G401 (cell line): Measurements from ENCODE around the gene CDK19. TPM values are rescaled to one million over a fixed set of nuclear protein-coding genes. Genes with fewer than 3 reads are reported as not detected.
"Not testable (repeated sequence)": the region's sequence is repeated elsewhere in the genome, so short reads cannot be mapped to it uniquely, and the experiment has no call there.

Source experiments
- DNase-seq: peaks from one replicate; pipeline ENCODE4 v3.0.0-alpha.2; 2015; ENCODE audit warnings: low spot score
- in situ Hi-C: cut with HindIII; loops from 2 replicates; pipeline ENCODE4 v1.10.0; 2016; ENCODE audit warnings: low sequenced_read_pairs, mixed read lengths
- total RNA-seq: library from RNA; depleted of rRNA; stranded (reverse); fragments of >200 nt; shearing (Covaris generic); gene quantifications from 2 replicates; pipeline ENCODE4 v1.2.3, GENCODE V29; 2014

The CDK19 gene
- total RNA-seq, 1 experiment from 2014 or later, result 17.2 TPM

DNA sequence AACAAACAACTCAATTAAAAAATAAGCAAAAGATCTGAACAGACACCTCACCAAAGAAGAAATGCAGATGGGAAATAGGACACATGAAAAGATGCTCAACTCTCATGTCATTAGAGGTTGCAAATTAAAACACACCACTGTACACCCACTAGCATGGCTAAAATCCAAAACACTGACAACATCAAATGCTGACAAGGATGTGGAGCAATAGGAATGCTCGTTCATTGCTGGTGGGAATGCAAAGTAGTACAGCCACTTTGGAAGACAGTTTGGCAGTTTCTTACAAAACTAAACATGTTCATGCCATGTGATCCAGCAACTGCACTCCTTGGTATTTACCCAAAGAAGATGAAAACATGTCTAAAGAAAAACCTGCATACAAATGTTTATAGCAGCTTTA lies 47.2 kb downstream of the CDK19 start:
- in situ Hi-C loops, result no loop called here

DNA sequence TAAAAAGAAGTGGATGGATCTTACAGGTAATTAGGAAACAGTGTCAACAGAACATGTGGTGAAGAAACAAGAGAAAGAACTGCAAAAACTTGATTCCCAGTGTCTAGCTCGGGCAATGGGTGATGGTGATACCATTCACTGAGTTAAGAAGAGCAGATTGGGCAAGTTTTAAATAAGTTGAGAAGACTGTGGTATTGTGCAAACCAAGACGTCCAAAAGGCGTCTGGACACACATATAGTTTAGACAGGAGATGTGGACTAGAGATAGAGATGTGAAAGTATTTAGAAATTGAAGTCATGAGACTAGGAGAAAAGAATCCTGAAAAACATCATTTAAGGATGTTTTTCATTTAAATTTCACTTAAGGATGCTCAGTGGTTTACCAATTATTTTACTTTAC lies 53.9 kb downstream of the CDK19 start:
- in situ Hi-C loops, result no loop called here
- DNase-seq, result no peak

More for the DNA sequence above, 47.2 kb downstream of the CDK19 start:
- DNase-seq, result no peak

DNA sequence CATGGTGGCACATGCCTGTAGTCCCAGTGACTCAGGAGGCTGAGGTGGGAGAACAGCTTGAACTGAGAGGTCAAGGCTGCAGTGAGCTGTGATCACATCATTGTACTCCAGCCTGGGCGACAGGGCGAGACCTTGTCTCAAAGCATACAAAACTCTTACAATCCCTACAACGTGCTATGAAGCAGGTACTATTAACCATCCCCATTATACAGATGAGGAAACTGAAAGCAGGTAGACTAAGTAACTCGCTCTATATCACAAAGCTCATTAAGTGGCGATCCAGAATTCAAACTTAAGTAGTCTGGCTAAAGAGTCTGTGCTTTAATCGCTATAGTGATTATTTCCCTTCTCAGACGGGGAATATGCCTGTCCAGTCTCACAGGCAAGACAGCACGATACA lies 54.7 kb downstream of the CDK19 start:
- in situ Hi-C loops, result no loop called here

DNA sequence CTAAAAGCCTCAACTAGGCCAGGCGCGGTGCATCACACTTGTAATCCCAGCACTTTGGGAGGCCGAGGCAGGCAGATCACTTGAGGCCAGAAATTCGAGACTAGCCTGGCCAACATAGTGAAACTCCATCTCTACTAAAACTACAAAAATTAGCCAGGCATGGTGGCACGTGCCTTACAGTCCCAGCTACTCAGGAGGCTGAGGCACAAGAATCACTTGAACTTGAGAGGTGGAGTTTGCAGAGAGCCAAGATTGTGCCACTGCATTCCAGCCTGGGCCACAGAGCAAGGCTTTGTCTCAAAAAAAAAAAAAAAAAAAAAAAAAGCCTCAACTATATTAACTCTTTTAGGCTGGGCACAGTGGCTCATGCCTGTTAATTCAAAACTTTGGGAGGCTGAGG lies 55.2 kb downstream of the CDK19 start:
- DNase-seq, in situ Hi-C loops: not testable (repeated sequence)

More for the DNA sequence above, 54.7 kb downstream of the CDK19 start:
- no peak for DNase-seq

DNA sequence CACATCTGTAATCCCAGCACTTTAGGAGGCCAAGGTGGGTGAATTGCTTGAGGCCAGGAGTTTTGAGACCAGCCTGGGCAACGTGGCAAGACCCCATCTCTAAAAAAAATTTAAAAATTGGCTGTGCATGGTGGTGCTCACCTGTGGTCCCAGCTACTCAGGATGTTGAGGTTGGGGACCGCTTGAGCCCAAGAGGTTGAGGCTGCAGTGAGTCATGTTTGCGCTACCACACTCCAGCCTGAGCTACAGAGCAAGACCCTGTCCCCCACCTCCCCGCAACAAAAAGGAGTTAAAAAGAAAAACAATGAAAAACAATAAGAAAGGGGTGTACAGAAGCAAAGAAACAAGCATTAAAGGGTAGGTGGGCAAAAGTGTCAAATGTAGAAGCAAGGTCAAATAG lies 57.3 kb downstream of the CDK19 start:
- in situ Hi-C loops, result no loop called here
- DNase-seq, result no peak

DNA sequence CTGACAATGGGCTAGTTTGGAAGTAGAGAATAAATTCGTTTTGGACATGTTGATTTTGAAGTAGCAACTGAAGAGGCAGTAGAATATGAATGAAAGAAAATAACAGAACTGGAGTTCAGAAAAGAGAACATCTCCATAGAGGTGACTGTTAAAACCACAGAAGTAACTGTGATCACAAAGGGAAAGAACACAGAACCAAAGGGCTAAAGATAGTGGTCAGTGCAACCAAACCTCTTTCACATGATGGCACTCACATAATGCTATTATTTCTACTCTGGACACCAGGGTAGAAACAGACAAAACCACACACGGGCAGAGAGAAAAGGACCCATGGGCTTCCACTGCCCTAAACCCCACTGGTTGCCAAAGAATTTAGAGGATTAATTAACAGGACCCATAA lies 58.5 kb downstream of the CDK19 start:
- in situ Hi-C loops, result no loop called here
- DNase-seq, result no peak

DNA sequence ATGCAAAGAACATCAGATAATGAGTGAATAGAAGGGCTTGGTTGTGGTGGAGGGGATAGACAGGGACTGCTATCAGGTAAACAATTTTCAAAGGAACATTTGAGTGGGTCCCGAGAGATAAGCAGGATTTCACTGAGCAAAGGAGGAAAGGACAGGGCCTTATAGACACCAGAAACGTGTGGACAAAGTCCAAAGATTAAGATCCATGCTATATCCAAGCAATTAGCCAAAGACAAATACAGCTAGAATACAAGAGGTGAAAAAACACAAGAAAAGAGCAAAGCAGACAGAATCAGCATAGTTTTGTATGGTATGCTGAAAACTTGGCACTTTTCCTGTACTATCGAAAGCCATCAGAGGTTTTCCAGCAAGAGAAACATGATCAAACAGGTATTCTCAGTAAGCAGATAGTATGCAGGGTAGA lies 59.8 kb downstream of the CDK19 start:
- no peak for DNase-seq
- in situ Hi-C loops, result no loop called here

DNA sequence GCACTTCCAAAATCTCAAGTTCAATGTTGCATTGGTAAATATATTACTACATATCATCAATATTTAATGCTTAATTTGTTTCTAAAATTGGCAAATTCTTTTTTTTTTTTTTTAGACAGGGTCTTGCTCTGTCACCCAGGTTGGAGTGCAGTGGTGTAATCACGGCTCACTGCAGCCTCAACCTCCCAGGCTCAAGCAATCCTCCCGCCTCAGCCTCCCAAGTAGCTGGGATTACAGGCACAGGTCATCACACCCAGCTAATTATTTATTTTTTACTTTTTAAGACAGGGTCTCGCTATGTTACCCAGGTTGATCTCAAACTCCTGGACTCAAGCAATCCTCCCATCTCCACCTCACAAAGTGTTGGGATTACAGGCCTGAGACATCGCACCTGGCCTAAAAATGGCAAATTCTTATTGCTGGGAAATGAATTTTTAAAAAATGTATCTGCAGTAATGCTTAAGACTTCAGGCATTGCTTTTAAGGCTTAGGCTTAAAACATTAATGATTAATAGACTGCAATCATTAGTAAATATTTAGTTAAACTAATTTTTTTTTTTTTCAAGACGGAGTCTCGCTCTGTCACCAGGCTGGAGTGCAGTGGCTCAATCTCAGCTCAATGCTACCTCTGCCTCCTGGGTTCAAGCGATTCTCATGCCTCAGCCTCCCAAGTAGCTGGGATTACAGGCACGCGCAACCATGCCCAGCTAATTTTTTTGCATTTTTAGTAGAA lies 61.2 kb downstream of the CDK19 start:
- DNase-seq, in situ Hi-C loops: not testable (repeated sequence)

DNA sequence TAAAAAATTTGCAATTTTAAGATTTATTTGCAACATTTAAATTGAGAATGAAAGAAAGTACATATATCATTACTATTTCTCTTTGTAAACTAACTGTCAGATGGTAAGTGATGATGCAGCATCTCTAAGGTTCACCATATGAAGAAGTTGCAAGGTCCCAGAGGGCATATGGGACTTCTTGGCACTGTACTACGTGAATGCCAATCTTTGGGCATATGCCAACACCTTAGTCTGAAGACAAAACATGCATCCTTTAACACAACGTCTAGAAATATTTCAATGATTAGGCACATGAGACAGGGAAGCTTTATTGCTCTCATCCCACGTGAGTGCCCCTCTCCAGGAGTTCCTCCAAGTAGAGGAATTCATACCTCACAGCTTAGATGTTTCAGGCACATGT lies 66.8 kb downstream of the CDK19 start:
- in situ Hi-C loops, result no loop called here
- DNase-seq, result peak; percentile 24

DNA sequence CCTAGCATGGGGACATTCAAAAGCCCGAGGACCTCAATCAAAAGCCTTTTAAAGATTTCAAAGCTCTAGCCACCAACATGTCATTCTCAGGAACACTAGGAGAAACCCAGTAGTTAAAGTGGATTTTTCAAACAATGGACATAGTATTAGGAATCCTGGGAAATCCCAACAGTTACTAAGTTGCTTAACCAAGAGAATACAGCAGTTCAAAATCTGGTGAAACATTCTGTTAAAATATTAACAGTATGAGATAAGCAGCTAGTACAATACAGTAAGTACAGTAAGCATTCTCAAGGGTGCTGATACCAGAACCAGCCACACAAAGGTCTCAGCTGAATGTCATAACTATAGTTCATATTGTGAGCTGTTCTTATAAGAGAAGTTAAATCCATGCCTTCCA lies 68.6 kb downstream of the CDK19 start:
- DNase-seq, result no peak
- in situ Hi-C loops, result no loop called here

DNA sequence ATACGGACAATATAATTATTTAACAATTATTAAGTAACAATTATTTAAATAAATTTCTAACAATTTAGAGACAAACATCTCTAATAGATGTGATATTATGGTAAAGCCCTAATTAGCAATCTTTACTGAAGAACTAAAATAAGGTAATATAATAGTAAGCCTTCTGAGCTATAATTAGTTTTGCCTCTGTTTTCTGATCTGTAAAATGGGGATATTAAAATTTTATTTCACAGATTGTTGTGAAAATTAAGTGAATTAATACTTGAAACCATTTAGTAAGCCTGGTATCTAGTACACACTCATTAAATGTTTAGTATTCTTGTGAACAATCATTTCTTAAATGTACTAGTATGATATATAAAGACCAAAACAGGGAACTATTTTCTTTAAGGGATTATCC lies 70.3 kb downstream of the CDK19 start:
- in situ Hi-C loops, result no loop called here
- DNase-seq, result no peak

DNA sequence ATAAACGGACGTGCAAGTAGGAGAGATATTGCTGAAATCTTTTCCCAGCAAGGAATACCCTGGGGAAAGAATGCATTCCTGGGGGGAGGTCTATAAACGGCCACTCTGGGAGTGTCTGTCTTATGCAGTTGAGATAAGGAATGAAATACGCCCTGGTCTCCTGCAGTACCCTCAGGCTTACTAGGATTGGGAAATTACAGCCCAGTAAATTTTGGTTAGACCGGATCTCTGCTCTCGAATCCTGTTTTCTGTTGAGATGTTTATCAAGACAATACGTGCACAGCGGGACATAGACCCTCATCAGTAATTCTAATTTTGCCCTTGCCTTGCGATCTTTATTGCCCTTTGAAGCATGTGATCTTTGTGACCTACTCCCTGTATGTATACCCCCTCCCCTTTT lies 72.7 kb downstream of the CDK19 start:
- in situ Hi-C loops, DNase-seq: not testable (repeated sequence)

DNA sequence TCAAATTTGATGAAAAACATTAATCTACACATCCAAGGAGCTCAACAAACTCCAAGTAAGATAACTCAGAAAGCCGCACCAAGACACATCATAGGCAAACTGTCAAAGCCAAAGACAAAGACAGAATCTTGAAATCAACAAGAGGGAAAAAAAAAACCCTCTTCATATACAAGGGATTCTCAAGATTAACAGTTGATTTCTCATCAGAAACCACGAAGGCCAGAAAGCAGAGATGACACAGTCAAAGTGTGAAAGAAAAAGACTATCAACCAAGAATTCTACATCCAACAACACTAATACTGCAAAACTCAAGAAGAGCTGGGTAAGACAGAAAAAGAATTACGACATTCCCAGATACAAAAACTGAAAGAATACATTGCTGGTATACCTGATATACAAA lies 73.8 kb downstream of the CDK19 start:
- in situ Hi-C loops, result no loop called here
- DNase-seq, result no peak

DNA sequence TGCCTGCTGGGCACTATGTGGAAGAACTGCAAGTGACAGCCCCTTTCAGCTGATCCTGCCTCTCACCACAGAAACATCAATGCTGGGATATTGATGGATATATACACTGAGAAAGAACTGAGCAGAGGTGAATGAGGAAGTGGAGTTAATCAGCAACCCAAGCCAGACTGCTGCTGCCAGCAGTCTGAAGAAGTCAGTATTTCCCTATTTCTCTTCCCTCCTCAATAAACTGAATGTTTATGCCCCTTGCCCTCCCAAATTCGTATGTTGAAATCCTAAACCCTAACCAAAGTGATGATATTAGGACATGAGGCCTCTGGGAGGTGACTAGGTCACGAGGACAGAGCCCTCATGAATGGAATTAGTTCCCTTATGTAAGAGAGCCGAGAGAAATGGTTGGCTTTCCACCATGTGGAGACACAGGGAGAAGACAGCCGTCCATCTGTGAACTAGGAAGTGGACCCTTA lies 76.3 kb downstream of the CDK19 start:
- no peak for DNase-seq
- in situ Hi-C loops, result no loop called here

DNA sequence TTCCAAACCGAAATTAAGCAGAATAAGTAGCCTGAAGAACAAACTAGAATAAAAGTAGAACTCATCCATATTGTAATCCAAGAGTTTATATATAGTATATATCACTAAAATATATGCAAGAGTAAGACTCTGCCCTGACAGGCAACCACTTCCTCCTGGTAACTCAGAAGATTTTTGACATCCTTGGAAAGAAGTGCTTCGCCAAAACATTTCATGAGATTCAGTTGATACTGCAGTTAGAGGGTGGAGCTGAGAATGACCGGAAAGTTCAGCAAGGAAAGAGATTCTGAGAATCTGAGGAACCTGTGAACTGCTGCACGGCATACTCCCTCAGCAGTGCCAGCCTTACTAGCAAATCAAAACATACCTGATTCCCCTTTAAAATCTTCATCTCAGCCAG lies 79.6 kb downstream of the CDK19 start:
- no peak for DNase-seq
- in situ Hi-C loops, result no loop called here

DNA sequence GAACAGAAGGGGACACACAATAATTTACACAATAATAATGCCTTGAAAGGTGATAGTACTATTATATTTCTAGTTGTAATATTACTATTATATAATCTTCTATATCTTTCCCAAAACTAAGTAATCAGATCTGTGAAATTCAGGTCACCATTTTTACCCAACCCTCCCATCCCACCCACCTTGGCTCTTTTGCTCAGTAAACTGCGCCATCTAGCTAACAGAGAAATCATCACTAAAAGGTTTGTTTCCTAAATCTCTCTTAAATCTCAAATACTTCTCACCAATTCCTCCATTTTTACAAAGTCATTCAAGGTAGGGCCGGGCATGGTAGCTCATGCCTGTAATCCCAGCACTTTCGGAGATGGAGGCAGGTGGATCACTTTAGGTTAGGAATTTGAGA lies 83.4 kb downstream of the CDK19 start:
- DNase-seq, result no peak
- in situ Hi-C loops, result no loop called here

DNA sequence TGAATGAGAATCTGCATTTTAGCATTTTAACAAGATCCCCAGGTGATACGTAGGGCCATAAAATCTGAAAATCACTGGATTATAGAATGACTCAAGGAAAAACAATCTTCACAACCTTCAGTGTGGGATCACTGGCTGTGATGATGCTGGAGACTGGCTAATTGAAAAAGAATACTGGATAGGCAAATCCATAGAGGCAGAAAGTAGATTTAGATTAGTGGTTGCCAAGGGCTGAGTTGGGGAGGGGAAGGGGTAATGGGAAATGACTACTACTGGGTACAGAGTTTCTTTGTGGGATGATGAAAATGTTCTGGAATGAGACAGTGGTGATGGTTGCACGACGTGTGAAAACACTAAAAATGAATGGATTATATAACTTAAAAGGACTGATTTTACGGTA lies 84.1 kb downstream of the CDK19 start:
- in situ Hi-C loops, result no loop called here
- DNase-seq, result no peak

DNA sequence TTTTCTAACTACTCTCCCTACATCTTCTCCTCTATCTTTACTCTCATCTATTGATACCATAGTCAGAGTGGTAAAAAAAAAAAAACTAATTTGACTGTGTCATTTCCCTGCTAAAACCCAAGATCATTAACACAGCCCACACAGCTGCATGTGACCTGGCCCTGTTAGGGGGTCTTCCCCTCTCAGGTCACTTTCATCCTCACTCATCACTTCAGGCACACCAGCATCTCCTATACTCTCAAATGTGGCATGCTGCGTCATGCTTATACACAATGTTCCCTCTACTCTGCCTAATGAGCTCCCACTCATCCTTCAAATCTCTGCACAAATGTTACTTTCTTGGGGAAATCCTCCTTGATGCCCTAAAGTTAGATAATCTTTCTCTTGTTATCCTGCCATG lies 86.8 kb downstream of the CDK19 start:
- in situ Hi-C loops, result no loop called here
- no peak for DNase-seq

DNA sequence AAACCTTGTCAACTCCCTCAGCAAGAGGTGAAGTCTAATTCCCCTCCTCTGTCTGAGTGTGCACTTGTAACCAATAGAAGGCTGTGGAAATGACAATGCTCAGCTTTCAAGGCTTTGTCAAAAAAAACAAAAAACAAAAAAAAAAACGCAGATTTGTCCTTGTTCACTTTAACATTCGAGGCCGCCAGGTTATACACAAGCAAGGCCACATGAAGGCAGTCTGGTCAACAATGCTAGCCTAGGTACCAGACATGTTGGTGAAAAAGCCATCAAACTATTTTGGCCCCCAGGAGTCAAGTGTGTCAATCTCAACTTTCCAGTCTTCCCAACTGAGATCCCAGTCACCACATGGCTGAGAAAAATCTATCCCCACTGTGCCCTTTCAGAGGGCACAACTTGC lies 92.3 kb downstream of the CDK19 start:
- in situ Hi-C loops, result no loop called here
- DNase-seq, result no peak

DNA sequence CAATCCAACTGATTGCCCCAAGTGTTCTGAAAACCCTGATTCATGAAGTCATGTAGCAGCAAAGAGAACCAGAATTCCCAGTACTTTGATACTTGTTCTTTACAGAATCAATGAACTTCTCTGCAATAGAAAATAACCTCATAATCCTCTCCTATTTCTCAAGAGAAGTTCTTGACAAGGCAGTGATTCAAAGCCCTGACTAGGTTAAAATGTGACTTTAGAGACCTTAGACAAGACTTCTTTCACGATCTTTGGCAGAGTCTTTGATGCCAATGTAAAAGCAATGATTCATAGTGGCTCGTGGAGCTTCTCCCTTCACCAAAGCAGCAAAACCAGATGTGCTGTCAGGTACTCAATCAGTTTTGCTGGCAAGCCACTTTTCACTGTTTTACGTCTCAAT lies 95.2 kb downstream of the CDK19 start:
- DNase-seq, result no peak
- in situ Hi-C loops, result no loop called here

DNA sequence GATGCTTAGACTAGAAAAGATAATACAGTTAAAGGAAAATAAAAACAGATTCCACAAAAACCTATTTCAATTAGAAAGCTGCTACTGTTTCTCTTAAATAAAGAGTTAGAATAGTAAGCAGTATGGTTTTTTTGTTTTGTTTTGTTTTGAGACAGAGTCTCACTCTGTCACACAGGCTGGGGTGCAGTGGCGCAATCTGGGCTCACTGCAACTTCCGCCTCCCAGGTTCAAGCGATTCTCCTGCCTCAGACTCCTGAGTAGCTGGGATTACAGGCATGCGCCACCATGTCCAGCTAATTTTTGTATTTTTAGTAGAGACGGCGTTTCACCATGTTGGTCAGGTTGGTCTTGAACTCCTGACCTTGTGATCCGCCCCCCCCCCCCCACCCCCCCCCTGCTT lies 95.7 kb downstream of the CDK19 start:
- DNase-seq, in situ Hi-C loops: not testable (repeated sequence)
